ENCODE results near the gene CDT1.

GRCh38 chr16:88818575-88818874, 14.9 kb downstream of the CDT1 start:
- TF ChIP-seq, protein P1, sequence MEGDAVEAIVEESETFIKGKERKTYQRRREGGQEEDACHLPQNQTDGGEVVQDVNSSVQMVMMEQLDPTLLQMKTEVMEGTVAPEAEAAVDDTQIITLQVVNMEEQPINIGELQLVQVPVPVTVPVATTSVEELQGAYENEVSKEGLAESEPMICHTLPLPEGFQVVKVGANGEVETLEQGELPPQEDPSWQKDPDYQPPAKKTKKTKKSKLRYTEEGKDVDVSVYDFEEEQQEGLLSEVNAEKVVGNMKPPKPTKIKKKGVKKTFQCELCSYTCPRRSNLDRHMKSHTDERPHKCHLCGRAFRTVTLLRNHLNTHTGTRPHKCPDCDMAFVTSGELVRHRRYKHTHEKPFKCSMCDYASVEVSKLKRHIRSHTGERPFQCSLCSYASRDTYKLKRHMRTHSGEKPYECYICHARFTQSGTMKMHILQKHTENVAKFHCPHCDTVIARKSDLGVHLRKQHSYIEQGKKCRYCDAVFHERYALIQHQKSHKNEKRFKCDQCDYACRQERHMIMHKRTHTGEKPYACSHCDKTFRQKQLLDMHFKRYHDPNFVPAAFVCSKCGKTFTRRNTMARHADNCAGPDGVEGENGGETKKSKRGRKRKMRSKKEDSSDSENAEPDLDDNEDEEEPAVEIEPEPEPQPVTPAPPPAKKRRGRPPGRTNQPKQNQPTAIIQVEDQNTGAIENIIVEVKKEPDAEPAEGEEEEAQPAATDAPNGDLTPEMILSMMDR (IDR thresholded peaks at IDR 0.05) = no peak
- no peak for TF ChIP-seq POLR2A (IDR thresholded peaks at IDR 0.05)
